A673 (cell line): ENCODE results near the gene WDR20. TPM values are rescaled to one million over a fixed set of nuclear protein-coding genes. Genes with fewer than 3 reads are reported as not detected.
A peak's percentile ranks its signal among the peaks of the same experiment; 100 is the strongest.

Source experiments
- BruUV-seq: library from RNA; stranded (reverse); fragments of 400-500 nt; replicated peaks from 2 replicates; lab custom pipeline; 2021; lab: Mats Ljungman, UMichigan
- CTCF ChIA-PET: fragments of 300-600 bp; sonication (Branson Sonifier 250); formaldehyde crosslinking; loops from one replicate; lab custom pipeline; 2022; ENCODE audit warnings: antibody characterized with exemption; lab: Charles Lee
- POLR2A ChIA-PET: fragments of 300-600 bp; sonication (Branson Sonifier 250); formaldehyde crosslinking; loops from one replicate; lab custom pipeline; 2022; ENCODE audit warnings: antibody characterized with exemption; ENCODE audit not compliant: low non-redundant PET; lab: Charles Lee
- DNase-seq: peaks from one replicate; pipeline ENCODE4 v3.0.0-alpha.2; 2015; ENCODE audit warnings: low spot score
- H3K27ac ChIP-seq: fragments of 200-600 bp; sonication (generic); 2 replicates; pipeline ENCODE4 v1.5.1; 2016; ENCODE audit warnings: mixed run types, low read depth, mild to moderate bottlenecking, mixed read lengths, antibody characterized with exemption, low read length; ENCODE audit not compliant: poor library complexity, severe bottlenecking
- H3K27me3 ChIP-seq: fragments of 200-600 bp; sonication (generic); replicated peaks from 2 replicates; pipeline ENCODE4 v1.6.1; 2017; ENCODE audit warnings: mixed run types, low read depth, mild to moderate bottlenecking, mixed read lengths, antibody characterized with exemption, low read length; ENCODE audit not compliant: insufficient read depth, poor library complexity
- H3K36me3 ChIP-seq: fragments of 200-600 bp; sonication (generic); 2 replicates; pipeline ENCODE4 v1.6.1; 2016; ENCODE audit warnings: mixed run types, mild to moderate bottlenecking, mixed read lengths, antibody characterized with exemption, low read length; ENCODE audit not compliant: insufficient read depth, poor library complexity, severe bottlenecking
- H3K4me1 ChIP-seq: fragments of 200-600 bp; sonication (generic); 2 replicates; pipeline ENCODE4 v1.6.1; 2017; ENCODE audit warnings: mixed run types, mild to moderate bottlenecking, mixed read lengths, antibody characterized with exemption, low read length; ENCODE audit not compliant: insufficient read depth, poor library complexity, severe bottlenecking
- H3K4me3 ChIP-seq: fragments of 200-600 bp; sonication (generic); 2 replicates; pipeline ENCODE4 v1.5.1; 2016; ENCODE audit warnings: low read depth, mixed run types, mild to moderate bottlenecking, mixed read lengths, low read length; ENCODE audit not compliant: poor library complexity, severe bottlenecking
- H3K9me3 ChIP-seq: fragments of 200-600 bp; sonication (generic); 2 replicates; pipeline ENCODE4 v1.6.1; 2016; ENCODE audit warnings: mixed run types, low read depth, mild to moderate bottlenecking, mixed read lengths, antibody characterized with exemption, low read length; ENCODE audit not compliant: poor library complexity, severe bottlenecking
- EZH2 ChIP-seq: fragments of 200-600 bp; sonication (generic); IDR thresholded peaks from 2 replicates; pipeline ENCODE4 v1.6.1; 2017; ENCODE audit warnings: borderline replicate concordance, low read depth, mild to moderate bottlenecking, mixed read lengths, antibody characterized with exemption, low read length; ENCODE audit not compliant: poor library complexity, severe bottlenecking
- intact Hi-C: fragments of 100-400 bp; cut with micrococcal nuclease; formaldehyde crosslinking; loops from one replicate; pipeline ENCODE4 v1.10.0; 2022; ENCODE audit not compliant: unreplicated experiment
- total RNA-seq: library from RNA; stranded (reverse); gene quantifications from 2 replicates; pipeline ENCODE4 v1.2.3, GENCODE V29; 2021
- TF ChIP-seq, protein P1 (sequence below): fragments of 300-800, 200-600 bp; sonication (generic); conservative IDR thresholded peaks from 2 replicates; pipeline ENCODE4 v1.5.1; 2017; ENCODE audit warnings: low read depth, mild to moderate bottlenecking, antibody characterized with exemption, low read length, moderate library complexity, mixed read lengths

Gene WDR20
- total RNA-seq, 1 experiment from 2014 or later = 28.3 TPM

DNA sequence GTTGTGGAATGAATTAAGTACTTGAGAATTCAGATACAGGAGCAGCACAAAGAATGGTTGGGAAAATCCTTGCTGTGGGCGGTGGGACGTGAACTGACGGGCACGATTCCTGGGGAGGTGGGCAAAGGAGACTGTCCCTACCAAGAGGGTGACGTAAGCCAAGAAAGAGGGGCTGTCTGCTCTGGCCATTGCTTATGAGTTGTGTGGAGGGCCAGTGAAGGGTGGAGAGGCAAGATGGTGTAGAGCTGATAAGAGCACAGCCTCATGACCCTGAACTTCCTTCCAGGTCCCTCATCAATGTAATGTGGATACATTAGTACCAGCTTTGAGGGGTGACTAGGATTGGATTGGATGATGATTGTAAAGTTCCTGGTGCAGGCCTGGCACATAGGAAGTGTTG is 50.2 kb downstream of the WDR20 start:
- CTCF ChIA-PET = no interaction called here
- H3K27me3 ChIP-seq = no peaks in the 10 kb centered on the region
- DNase-seq = no peak
- intact Hi-C loops = no loop called here
- H3K27ac ChIP-seq = no peak overlapping the region
- H3K4me1 ChIP-seq = peaks cover 22% of the 10 kb centered on the region
- POLR2A ChIA-PET = no interaction called here
- no TSS peak for BruUV-seq
- H3K9me3 ChIP-seq = no peaks in the 10 kb centered on the region
- TF ChIP-seq, protein P1, sequence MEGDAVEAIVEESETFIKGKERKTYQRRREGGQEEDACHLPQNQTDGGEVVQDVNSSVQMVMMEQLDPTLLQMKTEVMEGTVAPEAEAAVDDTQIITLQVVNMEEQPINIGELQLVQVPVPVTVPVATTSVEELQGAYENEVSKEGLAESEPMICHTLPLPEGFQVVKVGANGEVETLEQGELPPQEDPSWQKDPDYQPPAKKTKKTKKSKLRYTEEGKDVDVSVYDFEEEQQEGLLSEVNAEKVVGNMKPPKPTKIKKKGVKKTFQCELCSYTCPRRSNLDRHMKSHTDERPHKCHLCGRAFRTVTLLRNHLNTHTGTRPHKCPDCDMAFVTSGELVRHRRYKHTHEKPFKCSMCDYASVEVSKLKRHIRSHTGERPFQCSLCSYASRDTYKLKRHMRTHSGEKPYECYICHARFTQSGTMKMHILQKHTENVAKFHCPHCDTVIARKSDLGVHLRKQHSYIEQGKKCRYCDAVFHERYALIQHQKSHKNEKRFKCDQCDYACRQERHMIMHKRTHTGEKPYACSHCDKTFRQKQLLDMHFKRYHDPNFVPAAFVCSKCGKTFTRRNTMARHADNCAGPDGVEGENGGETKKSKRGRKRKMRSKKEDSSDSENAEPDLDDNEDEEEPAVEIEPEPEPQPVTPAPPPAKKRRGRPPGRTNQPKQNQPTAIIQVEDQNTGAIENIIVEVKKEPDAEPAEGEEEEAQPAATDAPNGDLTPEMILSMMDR = no peak
- no peak for TF ChIP-seq EZH2
- H3K36me3 ChIP-seq = peaks cover 4% of the 10 kb centered on the region
- no peak overlapping the region for H3K4me3 ChIP-seq

- TF ChIP-seq, protein P1 = no peak
- no peak for TF ChIP-seq EZH2
- H3K36me3 ChIP-seq = peaks cover 8% of the 10 kb centered on the region
- intact Hi-C loops = no loop called here
- H3K4me1 ChIP-seq = no peaks in the 10 kb centered on the region
- no peaks in the 10 kb centered on the region for H3K9me3 ChIP-seq
- BruUV-seq = no TSS peak
- no peak overlapping the region for H3K4me3 ChIP-seq
- H3K27ac ChIP-seq = no peak overlapping the region
- CTCF ChIA-PET = no interaction called here
- no peaks in the 10 kb centered on the region for H3K27me3 ChIP-seq
- DNase-seq = no peak
- POLR2A ChIA-PET = no interaction called here
These were observed 53.3 kb downstream of the WDR20 start for GRCh38 chr14:102192840-102193502.

DNA sequence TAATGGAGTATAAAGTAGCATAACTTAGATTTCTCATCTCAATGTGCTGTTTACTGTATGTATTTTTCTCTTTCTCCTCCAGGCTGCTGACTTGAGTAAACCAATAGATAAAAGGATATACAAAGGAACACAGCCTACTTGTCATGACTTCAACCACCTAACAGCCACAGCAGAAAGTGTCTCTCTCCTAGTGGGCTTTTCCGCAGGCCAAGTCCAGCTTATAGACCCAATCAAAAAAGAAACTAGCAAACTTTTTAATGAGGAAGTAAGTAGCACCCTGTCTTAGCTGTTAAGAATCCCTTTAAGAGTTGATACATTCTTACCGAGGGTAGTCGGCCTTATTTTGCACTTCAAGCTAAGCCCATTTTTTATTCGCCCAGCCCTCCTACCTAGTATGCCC is 55.2 kb downstream of the WDR20 start:
- POLR2A ChIA-PET = no interaction called here
- intact Hi-C loops = no loop called here

More for the DNA sequence above, 55.2 kb downstream of the WDR20 start:
- Histone ChIP-seq H3K4me3 (no peak overlapping the region), H3K27ac (peak overlapping the region; percentile 1), H3K36me3 (peaks cover 8% of the 10 kb centered on the region), H3K27me3 (no peaks in the 10 kb centered on the region), H3K9me3 (no peaks in the 10 kb centered on the region), H3K4me1 (no peaks in the 10 kb centered on the region)
- TF ChIP-seq, protein P1 = no peak
- no TSS peak for BruUV-seq
- no peak for DNase-seq
- CTCF ChIA-PET = no interaction called here
